GM18858 (cell line): ENCODE measurements around the gene COL6A2.
"Not testable (repeated sequence)": the region's sequence is repeated elsewhere in the genome, so short reads cannot be mapped to it uniquely, and the experiment has no call there.

ENCODE experiments used
- ATAC-seq: cut with Tn5 transposase; IDR thresholded peaks from one replicate; pipeline ENCODE4 v1.9.1; 2021; ENCODE audit not compliant: unreplicated experiment

The COL6A2 gene

GRCh38 chr21:46093668-46094400, 4.1 kb upstream of the COL6A2 start:
- no peak for ATAC-seq

- no peak for ATAC-seq
These were observed 3.4 kb upstream of the COL6A2 start for GRCh38 chr21:46094401-46095082.

GRCh38 chr21:46095083-46095719, 2.7 kb upstream of the COL6A2 start:
- no peak for ATAC-seq

- no peak for ATAC-seq
These were observed 1.9 kb upstream of the COL6A2 start for GRCh38 chr21:46095814-46096595.

- ATAC-seq, result no peak
These were observed 1.1 kb upstream of the COL6A2 start for GRCh38 chr21:46096596-46097335.

- ATAC-seq, result no peak
These were observed 610 bp downstream of the COL6A2 start for GRCh38 chr21:46098303-46099141.

GRCh38 chr21:46099476-46099875, 1.6 kb downstream of the COL6A2 start:
- ATAC-seq, result no peak

GRCh38 chr21:46100020-46100419, 2.1 kb downstream of the COL6A2 start:
- ATAC-seq, result no peak

- no peak for ATAC-seq
These were observed 2.5 kb downstream of the COL6A2 start for GRCh38 chr21:46100426-46100825.

- ATAC-seq, result no peak
These were observed 3.0 kb downstream of the COL6A2 start for GRCh38 chr21:46100906-46101305.

GRCh38 chr21:46104104-46104503, 6.2 kb downstream of the COL6A2 start:
- no peak for ATAC-seq

- ATAC-seq, result not testable (repeated sequence)
These were observed 9.5 kb downstream of the COL6A2 start for GRCh38 chr21:46107376-46107775.

- ATAC-seq, result no peak
These were observed 11.0 kb downstream of the COL6A2 start for GRCh38 chr21:46108827-46109312.

GRCh38 chr21:46109313-46110221, 11.7 kb downstream of the COL6A2 start:
- no peak for ATAC-seq

GRCh38 chr21:46110499-46111192, 12.7 kb downstream of the COL6A2 start:
- ATAC-seq, result no peak

GRCh38 chr21:46111193-46111571, 13.3 kb downstream of the COL6A2 start:
- ATAC-seq, result no peak

- no peak for ATAC-seq
These were observed 14.2 kb downstream of the COL6A2 start for GRCh38 chr21:46111857-46112724.
